Endothelial cell of umbilical vein (primary cell): ENCODE measurements around the gene GARIN1A. TPM values are rescaled to one million over a fixed set of nuclear protein-coding genes. Genes with fewer than 3 reads are reported as not detected.
A peak's percentile ranks its signal among the peaks of the same experiment; 100 is the strongest.

Source experiments
- BruUV-seq: library from RNA; stranded (reverse); fragments of 400-500 nt; replicated peaks from 2 replicates; lab custom pipeline; 2021; lab: Mats Ljungman, UMichigan
- CTCF ChIA-PET: fragments of 300-600, 350-600 bp; sonication (Branson Sonifier 250); formaldehyde crosslinking; loops from one replicate; lab custom pipeline; 2021; ENCODE audit warnings: antibody characterized with exemption, inconsistent platforms; lab: Charles Lee
- POLR2A ChIA-PET: fragments of 300-600, 350-600 bp; sonication (Branson Sonifier 250); formaldehyde crosslinking; loops from one replicate; lab custom pipeline; 2021; ENCODE audit warnings: antibody characterized with exemption, inconsistent platforms; lab: Charles Lee
- DNase-seq: peaks from one replicate; pipeline ENCODE4 v3.0.0-alpha.2; 2011; ENCODE audit warnings: low read depth, low spot score
- FAIRE-seq: peaks from 2 replicates; lab custom pipeline; 2011; peaks lifted over from hg19 to GRCh38; lab: Jason Lieb, UNC
- H2AFZ ChIP-seq: 2 replicates; pipeline ENCODE4 v1.6.0; 2012; ENCODE audit warnings: low read depth, low read length, control low read depth, inconsistent platforms
- H3K27ac ChIP-seq: 2 replicates; pipeline ENCODE4 v1.5.1; 2011; ENCODE audit warnings: low read depth, mild to moderate bottlenecking, control low read depth, low read length, moderate library complexity; ENCODE audit not compliant: insufficient read depth
- H3K27me3 ChIP-seq, 2 experiments: 2 replicates each; pipeline versions ENCODE4 v1.6.0 to v1.6.1; 2011; ENCODE audit warnings: low read length in 2 of 2, mixed read lengths in 1 of 2; ENCODE audit not compliant: control insufficient read depth in 2 of 2, insufficient read depth in 2 of 2
- H3K36me3 ChIP-seq, 2 experiments: 2 replicates in 1 of 2; 3 replicates in 1 of 2; pipeline ENCODE4 v1.5.1; 2011; ENCODE audit warnings: low read length in 2 of 2, mild to moderate bottlenecking in 1 of 2, moderate library complexity in 1 of 2; ENCODE audit not compliant: control insufficient read depth in 2 of 2, insufficient read depth in 2 of 2; ENCODE audit errors: extremely low read depth in 1 of 2
- H3K4me1 ChIP-seq: 3 replicates; pipeline ENCODE4 v1.5.1; 2011; ENCODE audit warnings: mild to moderate bottlenecking, low read length; ENCODE audit not compliant: control insufficient read depth, insufficient read depth; ENCODE audit errors: extremely low read depth
- H3K4me2 ChIP-seq: 2 replicates; pipeline ENCODE4 v1.6.1; 2011; ENCODE audit warnings: low read length, control low read depth, mixed read lengths; ENCODE audit not compliant: insufficient read depth
- H3K4me3 ChIP-seq, 3 experiments: fragments of 200-600 bp in 1 of 3; sonication (generic), shearing (Covaris generic) in 1 of 3; replicated peaks in 1 of 3; 2 replicates each; pipeline ENCODE4 v1.5.1; 2011 to 2016; ENCODE audit warnings: control low read depth in 3 of 3, low read length in 3 of 3, mild to moderate bottlenecking in 2 of 3, inconsistent platforms in 1 of 3, low read depth in 1 of 3, moderate library complexity in 1 of 3; ENCODE audit not compliant: insufficient read depth in 1 of 3
- H3K79me2 ChIP-seq: 2 replicates; pipeline ENCODE4 v1.6.0; 2012; ENCODE audit warnings: low read length, inconsistent platforms; ENCODE audit not compliant: control insufficient read depth, insufficient read depth
- H3K9ac ChIP-seq: replicated peaks from 2 replicates; pipeline ENCODE3; 2011; ENCODE audit warnings: low read length, control low read depth; ENCODE audit not compliant: insufficient read depth; ENCODE audit errors: extremely low read depth
- H3K9me1 ChIP-seq: replicated peaks from 3 replicates; pipeline ENCODE4 v1.6.0; 2011; ENCODE audit warnings: mild to moderate bottlenecking, low read length; ENCODE audit not compliant: control insufficient read depth, insufficient read depth; ENCODE audit errors: extremely low read depth
- H3K9me3 ChIP-seq: replicated peaks from 2 replicates; pipeline ENCODE4 v1.5.1; 2012; ENCODE audit warnings: low read length, inconsistent platforms; ENCODE audit not compliant: control insufficient read depth, insufficient read depth
- H4K20me1 ChIP-seq: replicated peaks from 2 replicates; pipeline ENCODE3; 2011; ENCODE audit warnings: mild to moderate bottlenecking, low read length; ENCODE audit not compliant: control insufficient read depth, insufficient read depth; ENCODE audit errors: extremely low read depth
- CTCF ChIP-seq, 2 donors: IDR thresholded peaks; 1 replicate in 1 of 2; 2 replicates in 1 of 2; pipeline ENCODE4 v1.5.1; 2011; ENCODE audit warnings: low read length in 2 of 2, mild to moderate bottlenecking in 2 of 2, moderate library complexity in 2 of 2, control low read depth in 1 of 2, inconsistent platforms in 1 of 2, low read depth in 1 of 2; ENCODE audit not compliant: insufficient read depth in 1 of 2; ENCODE audit errors: extremely low read depth in 1 of 2
- EZH2 ChIP-seq: IDR thresholded peaks from 2 replicates; pipeline ENCODE4 v1.6.1; 2012; ENCODE audit warnings: borderline replicate concordance, low read depth, mild to moderate bottlenecking, moderate library complexity, low read length, inconsistent platforms; ENCODE audit not compliant: severe bottlenecking
- GATA2 ChIP-seq: IDR thresholded peaks from 2 replicates; pipeline ENCODE4 v1.7.0; 2011; ENCODE audit warnings: low read depth, mild to moderate bottlenecking, moderate library complexity, mixed read lengths, low read length; ENCODE audit not compliant: insufficient read length, insufficient read depth
- JUN ChIP-seq: IDR thresholded peaks from 2 replicates; pipeline ENCODE4 v1.6.1; 2011; ENCODE audit warnings: borderline replicate concordance, low read depth; ENCODE audit not compliant: insufficient read length, insufficient read depth
- POLR2A ChIP-seq: IDR thresholded peaks from 2 replicates; pipeline ENCODE4 v1.6.1; 2012; ENCODE audit warnings: low read depth, mild to moderate bottlenecking, control low read depth, low read length
- POLR2AphosphoS5 ChIP-seq: IDR thresholded peaks from 2 replicates; pipeline ENCODE4 v1.6.1; 2012; ENCODE audit warnings: low read depth, mild to moderate bottlenecking, control low read depth, low read length, moderate library complexity; ENCODE audit not compliant: insufficient read depth
- dilution Hi-C: fragments of 300-500 bp; cut with MboI; formaldehyde crosslinking; loops from one replicate; pipeline ENCODE4 v1.15.0; 2019; ENCODE audit warnings: low sequenced_read_pairs; ENCODE audit not compliant: extremely low pct_ligation_motif_present
- intact Hi-C: fragments of 100-400 bp; cut with micrococcal nuclease; formaldehyde crosslinking; loops from one replicate; pipeline ENCODE4 v1.10.0; 2022
- polyA plus RNA-seq, 4 experiments: library from polyadenylated mRNA; depleted of rRNA in 3 of 4; stranded (reverse) in 3 of 4; unstranded in 1 of 4; fragments of >200 nt; gene quantifications; 2 replicates each; pipeline versions ENCODE4 v1.2.1 to v1.2.3, GENCODE V29; 2011 to 2012; ENCODE audit warnings: missing spikeins in 1 of 4
- total RNA-seq: library from RNA; stranded (reverse); gene quantifications from 2 replicates; pipeline ENCODE4 v1.2.3, GENCODE V29; 2021
- TF ChIP-seq, protein P1 (sequence below): IDR thresholded peaks from 2 replicates; pipeline ENCODE4 v1.6.1; 2011; ENCODE audit not compliant: insufficient read depth, insufficient read length

Gene GARIN1A
- total and polyA plus RNA-seq, 2 donors (not counting 3 experiments of a cell fraction or from before 2014, with no cell fraction given) = 0.65 to 3.6 TPM

DNA sequence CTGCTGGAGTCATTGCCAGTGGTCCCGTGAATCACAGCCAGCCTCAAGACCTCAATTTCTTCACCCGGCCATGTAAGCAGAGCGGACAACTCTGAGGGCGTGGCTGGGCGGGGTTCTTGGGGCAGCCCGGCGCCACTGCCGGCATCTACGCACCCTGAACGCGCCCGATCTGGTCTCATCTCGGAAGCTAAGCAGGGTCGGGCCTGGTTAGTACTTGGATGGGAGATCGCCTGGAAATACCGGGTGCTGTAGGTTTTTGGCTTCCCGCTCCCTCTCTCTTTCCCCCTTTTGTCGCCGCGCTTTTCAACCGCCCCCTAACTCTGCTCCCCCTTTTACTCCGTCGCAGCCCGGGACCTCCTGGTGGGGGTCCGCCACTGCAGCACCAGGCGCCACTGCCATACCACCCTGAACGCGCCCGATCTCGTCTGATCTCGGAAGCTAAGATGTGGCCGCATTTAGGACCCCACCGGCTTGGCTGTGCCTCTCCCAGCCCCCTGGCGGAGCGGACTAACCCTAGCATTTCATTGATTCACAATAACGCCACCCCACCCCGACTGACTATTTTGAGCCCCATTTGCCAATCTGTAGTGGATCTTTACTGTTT is 25.3 kb downstream of the GARIN1A start:
- Histone ChIP-seq H3K4me3 (peak overlapping the region; percentile 20 to 38 (median 33)), H4K20me1 (no peaks in the 10 kb centered on the region), H2AFZ (peak overlapping the region; percentile 92), H3K9me3 (no peaks in the 10 kb centered on the region), H3K4me1 (no peaks in the 10 kb centered on the region), H3K4me2 (peak overlapping the region; percentile 70), H3K9ac (no peak overlapping the region), H3K36me3 (no peaks in the 10 kb centered on the region), H3K79me2 (no peaks in the 10 kb centered on the region), H3K27ac (no peak overlapping the region), H3K27me3 (peaks cover 29 to 32% of the 10 kb centered on the region in 2 experiments), H3K9me1 (no peaks in the 10 kb centered on the region)
- TF ChIP-seq POLR2AphosphoS5 = no peak
- TF ChIP-seq, protein P1, sequence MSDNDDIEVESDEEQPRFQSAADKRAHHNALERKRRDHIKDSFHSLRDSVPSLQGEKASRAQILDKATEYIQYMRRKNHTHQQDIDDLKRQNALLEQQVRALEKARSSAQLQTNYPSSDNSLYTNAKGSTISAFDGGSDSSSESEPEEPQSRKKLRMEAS = no peak
- TF ChIP-seq POLR2A = no peak
- no peak for TF ChIP-seq JUN
- peak; percentile 73 for TF ChIP-seq EZH2
- no peak for TF ChIP-seq GATA2
- peak; percentile 25 to 48 for TF ChIP-seq CTCF (IDR thresholded peaks at IDR 0.05; ENCODE audit: extremely low read depth in 1 of 2, insufficient read depth in 1 of 2, low read depth in 1 of 2, low read length in 2 of 2)
- intact Hi-C loops (no loop called here), dilution Hi-C loops (no loop called here)
- DNase-seq (peak; percentile 14), FAIRE-seq (peak; percentile 60)
- CTCF ChIA-PET = interaction anchor here (1.0 to 1.2 kb wide), 2 partner anchors 25 to 43 kb away, joined by 3 read pairs; partner anchors contain the start of gene GARIN1A
- BruUV-seq = no TSS peak
- POLR2A ChIA-PET = no interaction called here
